ENCODE results near the gene RNF31.

DNA sequence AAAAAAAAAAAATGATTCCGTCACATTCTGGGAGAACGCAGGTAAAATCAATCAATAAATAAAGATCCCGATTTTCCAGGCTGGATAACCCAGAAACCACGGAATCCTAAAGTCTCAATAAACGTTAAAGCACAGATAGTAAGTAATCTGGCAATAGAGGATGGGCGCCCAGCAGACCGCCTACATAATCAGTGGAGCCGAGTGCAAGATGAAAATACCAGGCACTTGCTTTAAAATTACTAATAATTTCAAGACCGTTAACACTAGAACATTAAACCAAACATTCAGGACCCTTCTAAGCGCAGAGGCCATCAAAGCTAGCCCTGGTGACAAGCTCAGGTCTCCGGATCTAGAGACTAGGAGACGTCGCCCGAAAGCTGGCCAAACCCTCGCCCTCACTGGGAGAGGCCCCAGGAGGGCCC is 33.9 kb upstream of the RNF31 start:
- TF ChIP-seq, protein P1, sequence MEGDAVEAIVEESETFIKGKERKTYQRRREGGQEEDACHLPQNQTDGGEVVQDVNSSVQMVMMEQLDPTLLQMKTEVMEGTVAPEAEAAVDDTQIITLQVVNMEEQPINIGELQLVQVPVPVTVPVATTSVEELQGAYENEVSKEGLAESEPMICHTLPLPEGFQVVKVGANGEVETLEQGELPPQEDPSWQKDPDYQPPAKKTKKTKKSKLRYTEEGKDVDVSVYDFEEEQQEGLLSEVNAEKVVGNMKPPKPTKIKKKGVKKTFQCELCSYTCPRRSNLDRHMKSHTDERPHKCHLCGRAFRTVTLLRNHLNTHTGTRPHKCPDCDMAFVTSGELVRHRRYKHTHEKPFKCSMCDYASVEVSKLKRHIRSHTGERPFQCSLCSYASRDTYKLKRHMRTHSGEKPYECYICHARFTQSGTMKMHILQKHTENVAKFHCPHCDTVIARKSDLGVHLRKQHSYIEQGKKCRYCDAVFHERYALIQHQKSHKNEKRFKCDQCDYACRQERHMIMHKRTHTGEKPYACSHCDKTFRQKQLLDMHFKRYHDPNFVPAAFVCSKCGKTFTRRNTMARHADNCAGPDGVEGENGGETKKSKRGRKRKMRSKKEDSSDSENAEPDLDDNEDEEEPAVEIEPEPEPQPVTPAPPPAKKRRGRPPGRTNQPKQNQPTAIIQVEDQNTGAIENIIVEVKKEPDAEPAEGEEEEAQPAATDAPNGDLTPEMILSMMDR (IDR thresholded peaks at IDR 0.05): no peak
- TF ChIP-seq POLR2A (IDR thresholded peaks at IDR 0.05): no peak

Data from gastroesophageal sphincter (tissue), 3 donors.